Thymus (tissue), 11 donors: Measurements from ENCODE around the gene ORM2. TPM values are rescaled to one million over a fixed set of nuclear protein-coding genes. Genes with fewer than 3 reads are reported as not detected.

Experiments
- DNase-seq, 9 donors: peaks; one replicate each; pipeline ENCODE4 v3.0.0-alpha.2; 2013; ENCODE audit warnings: low spot score in 9 of 9, low read depth in 6 of 9, missing footprints in 1 of 9
- H3K27ac ChIP-seq, 2 donors: one replicate each; pipeline ENCODE4 v1.5.1; 2013; ENCODE audit warnings: control low read depth in 1 of 2, low read depth in 1 of 2, low read length in 1 of 2, mild to moderate bottlenecking in 1 of 2, moderate library complexity in 1 of 2
- H3K27me3 ChIP-seq, 2 donors: one replicate each; pipeline ENCODE4 v1.5.1; 2013; ENCODE audit warnings: low read length in 1 of 2; ENCODE audit not compliant: control insufficient read depth in 2 of 2, insufficient read depth in 1 of 2
- H3K36me3 ChIP-seq, 2 donors: one replicate each; pipeline ENCODE4 v1.5.1; 2013; ENCODE audit warnings: low read length in 1 of 2, mild to moderate bottlenecking in 1 of 2, moderate library complexity in 1 of 2; ENCODE audit not compliant: control insufficient read depth in 2 of 2, insufficient read depth in 2 of 2
- H3K4me1 ChIP-seq, 2 donors: one replicate each; pipeline ENCODE4 v1.5.1; 2013; ENCODE audit warnings: low read length in 2 of 2; ENCODE audit not compliant: control insufficient read depth in 2 of 2, insufficient read depth in 2 of 2
- H3K4me3 ChIP-seq, 2 donors: one replicate each; pipeline ENCODE4 v1.5.1; 2013; ENCODE audit warnings: low read length in 2 of 2, control low read depth in 1 of 2, mild to moderate bottlenecking in 1 of 2
- H3K9me3 ChIP-seq, 2 donors: one replicate each; pipeline ENCODE4 v1.5.1; 2013; ENCODE audit warnings: low read length in 1 of 2, mild to moderate bottlenecking in 1 of 2; ENCODE audit not compliant: control insufficient read depth in 2 of 2, insufficient read depth in 1 of 2
- WGBS: extraction: QIAGEN DNeasy Blood & Tissue Kit; methylation state at CpG from one replicate; pipeline ENCODE4 v1.1.7; 2013; 5-methylcytosine and 5-hydroxymethylcytosine counted together
- polyA plus RNA-seq: library from polyadenylated mRNA; stranded (reverse); fragments of 200-250 nt; gene quantifications from one replicate; pipeline ENCODE4 v1.2.3, GENCODE V29; 2013
- total RNA-seq: library from RNA; stranded (reverse); fragments of 120-200 nt; gene quantifications from one replicate; pipeline ENCODE4 v1.2.4, GENCODE V29; 2013
- donor health status: healthy.

Gene ORM2
- total and polyA plus RNA-seq, 2 donors = 0.38 to 1.1 TPM

DNA sequence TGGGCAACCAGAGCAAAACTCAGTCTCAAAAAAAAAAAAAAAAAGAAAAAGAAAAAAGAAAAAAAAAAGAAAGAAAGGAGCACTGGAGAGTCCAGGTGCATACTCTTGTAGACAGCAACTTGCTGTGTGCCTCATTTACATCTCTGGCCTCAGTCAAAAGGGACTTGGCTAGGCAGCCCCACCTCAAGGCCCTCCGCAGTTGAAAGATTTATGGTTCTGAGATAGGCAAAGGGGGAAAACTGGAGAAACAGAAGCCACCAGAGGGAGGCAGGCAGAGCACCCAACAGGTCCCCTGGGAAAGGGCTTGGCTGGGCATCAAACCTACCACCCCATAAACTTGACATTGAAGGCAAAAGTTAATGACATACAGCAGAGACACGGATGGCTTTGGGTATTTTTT is 6.1 kb downstream of the ORM2 start:
- Histone ChIP-seq H3K36me3 (peaks cover 61 to 64% of the 10 kb centered on the region in 2 donors), H3K4me3 (no peak overlapping the region), H3K9me3 (no peaks in the 10 kb centered on the region), H3K27me3 (no peaks in the 10 kb centered on the region), H3K27ac (no peak overlapping the region), H3K4me1 (no peaks in the 10 kb centered on the region)
- WGBS = 94% methylated on average over 2 of the region's 2 CpGs
- no peak for DNase-seq

DNA sequence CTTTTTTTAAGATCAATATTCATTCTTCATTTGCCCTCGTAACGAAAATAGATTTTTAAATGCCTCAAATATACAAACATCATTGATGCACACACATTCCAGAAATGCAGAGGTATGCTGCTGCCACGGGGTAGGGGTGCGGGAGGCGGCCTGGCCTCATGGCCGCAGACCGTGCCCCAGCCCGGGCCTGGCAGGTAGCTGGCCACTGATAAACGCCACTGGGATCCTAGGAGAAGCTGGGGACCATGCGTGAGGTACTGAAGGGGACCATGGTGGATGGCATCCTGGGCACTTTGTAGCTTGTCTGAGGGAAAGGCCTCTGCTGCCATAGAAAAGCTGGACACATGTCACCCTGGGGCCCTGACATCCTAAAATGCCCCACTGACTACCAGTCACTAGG is 6.5 kb downstream of the ORM2 start:
- no peaks in the 10 kb centered on the region for H3K27me3 ChIP-seq
- H3K9me3 ChIP-seq = no peaks in the 10 kb centered on the region
- H3K4me3 ChIP-seq = no peak overlapping the region
- no peaks in the 10 kb centered on the region for H3K4me1 ChIP-seq
- 83% methylated on average over 10 of the region's 10 CpGs for WGBS
- no peak overlapping the region for H3K27ac ChIP-seq
- H3K36me3 ChIP-seq = peaks cover 66 to 68% of the 10 kb centered on the region in 2 donors
- no peak for DNase-seq

DNA sequence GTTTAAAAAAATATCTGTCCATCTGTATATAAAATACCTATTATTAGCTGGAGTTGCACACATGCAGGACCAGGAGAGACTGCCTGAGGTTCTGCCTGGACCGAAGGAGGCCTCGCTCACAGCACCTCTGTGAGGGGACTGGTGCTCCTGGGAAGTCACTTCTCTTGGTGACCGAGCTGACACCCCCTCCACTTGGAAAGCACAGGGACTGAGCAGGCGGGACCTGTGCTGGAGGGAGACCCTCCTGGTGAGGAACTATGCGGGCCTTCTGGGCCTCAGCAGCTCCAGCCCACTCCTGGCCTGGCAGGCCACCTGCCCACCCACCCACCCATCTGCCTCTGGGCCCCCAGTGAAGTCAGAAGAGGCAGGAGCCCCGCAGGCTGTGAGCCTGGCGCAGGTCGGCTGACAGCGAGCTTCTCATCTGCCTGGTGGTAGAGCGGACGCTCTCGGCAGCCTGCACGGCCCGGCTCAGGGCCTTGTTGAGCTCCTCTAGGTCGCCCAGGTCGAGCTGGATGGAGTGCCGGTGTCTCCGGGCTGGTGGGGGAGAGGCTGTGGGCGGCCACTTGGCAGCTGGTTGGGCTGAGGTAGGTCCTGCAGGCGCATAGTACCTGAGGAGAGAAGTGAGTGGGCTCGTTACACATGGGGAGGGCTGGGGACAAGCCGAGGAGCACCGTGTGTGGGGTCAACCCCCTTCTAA is 7.2 kb downstream of the ORM2 start:
- Histone ChIP-seq H3K36me3 (peaks cover 72 to 75% of the 10 kb centered on the region in 2 donors), H3K4me1 (no peaks in the 10 kb centered on the region), H3K4me3 (no peak overlapping the region), H3K9me3 (no peaks in the 10 kb centered on the region), H3K27me3 (no peaks in the 10 kb centered on the region), H3K27ac (no peak overlapping the region)
- 97% methylated on average over 23 of the region's 23 CpGs for WGBS
- no peak for DNase-seq

DNA sequence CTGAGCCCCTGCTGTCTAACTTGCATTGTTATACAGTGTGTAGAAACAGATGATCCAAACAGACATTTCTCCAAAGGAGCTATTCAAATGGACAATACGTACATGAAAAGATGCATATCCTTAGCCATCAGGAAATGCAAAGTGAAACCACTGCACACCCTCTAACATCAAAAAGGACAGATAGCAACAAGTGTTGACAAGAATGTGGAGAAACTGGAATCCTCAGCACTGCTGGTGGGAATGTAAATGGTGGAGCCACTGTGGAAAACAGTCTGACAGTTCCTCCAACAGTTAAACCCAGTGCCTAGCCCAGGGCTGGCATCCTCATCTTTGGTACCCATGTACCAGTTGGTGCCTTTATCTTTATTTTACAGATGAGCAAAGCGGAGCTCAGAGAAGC is 8.5 kb downstream of the ORM2 start:
- Histone ChIP-seq H3K27ac (no peak overlapping the region), H3K9me3 (no peaks in the 10 kb centered on the region), H3K4me3 (no peak overlapping the region), H3K27me3 (no peaks in the 10 kb centered on the region), H3K4me1 (no peaks in the 10 kb centered on the region), H3K36me3 (peaks cover 85 to 88% of the 10 kb centered on the region in 2 donors)
- 97% methylated on average over 2 of the region's 2 CpGs for WGBS
- DNase-seq = no peak

DNA sequence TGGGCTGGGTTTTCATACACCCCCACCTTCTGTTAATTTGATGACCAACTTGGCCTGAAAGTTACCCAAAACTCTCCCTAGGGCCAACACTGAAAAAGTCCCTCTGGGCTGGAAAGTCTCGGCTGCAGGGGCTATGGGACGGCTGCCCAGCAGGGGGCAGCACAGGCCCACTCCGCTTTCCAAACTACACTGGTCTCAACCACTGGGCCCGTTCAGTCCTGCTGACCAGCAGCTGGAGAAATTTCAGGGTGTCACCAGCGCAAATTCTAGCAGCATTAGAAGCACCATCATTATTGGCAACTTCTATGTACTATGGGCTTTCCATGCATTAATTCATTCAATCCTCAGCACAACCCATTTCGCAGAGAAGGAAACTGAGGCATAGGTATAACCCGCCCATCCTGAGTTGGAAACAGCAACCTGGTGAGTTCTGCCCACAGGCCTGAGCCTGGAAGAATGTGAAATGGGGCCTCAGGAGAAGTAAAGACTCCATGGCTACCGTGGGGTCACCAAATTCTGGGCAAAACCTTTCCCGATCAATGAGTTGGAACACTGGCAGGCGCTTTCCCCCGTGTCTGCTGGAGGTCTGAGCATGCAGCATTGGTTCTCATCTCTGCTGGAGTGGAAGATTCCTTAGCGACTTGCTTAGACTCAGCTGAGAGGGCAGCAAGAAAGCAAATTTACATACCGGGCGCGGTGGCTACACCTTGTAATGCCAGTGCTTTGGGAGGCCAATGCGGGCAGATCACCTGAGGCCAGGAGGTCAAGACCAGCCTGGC is 9.7 kb downstream of the ORM2 start:
- Histone ChIP-seq H3K4me1 (no peaks in the 10 kb centered on the region), H3K9me3 (no peaks in the 10 kb centered on the region), H3K27ac (no peak overlapping the region), H3K27me3 (no peaks in the 10 kb centered on the region), H3K4me3 (no peak overlapping the region), H3K36me3 (peaks cover 96 to 98% of the 10 kb centered on the region in 2 donors)
- WGBS = 94% methylated on average over 16 of the region's 16 CpGs
- peak in 3 of 9 donors; percentile 30 to 51 (median 49) for DNase-seq

DNA sequence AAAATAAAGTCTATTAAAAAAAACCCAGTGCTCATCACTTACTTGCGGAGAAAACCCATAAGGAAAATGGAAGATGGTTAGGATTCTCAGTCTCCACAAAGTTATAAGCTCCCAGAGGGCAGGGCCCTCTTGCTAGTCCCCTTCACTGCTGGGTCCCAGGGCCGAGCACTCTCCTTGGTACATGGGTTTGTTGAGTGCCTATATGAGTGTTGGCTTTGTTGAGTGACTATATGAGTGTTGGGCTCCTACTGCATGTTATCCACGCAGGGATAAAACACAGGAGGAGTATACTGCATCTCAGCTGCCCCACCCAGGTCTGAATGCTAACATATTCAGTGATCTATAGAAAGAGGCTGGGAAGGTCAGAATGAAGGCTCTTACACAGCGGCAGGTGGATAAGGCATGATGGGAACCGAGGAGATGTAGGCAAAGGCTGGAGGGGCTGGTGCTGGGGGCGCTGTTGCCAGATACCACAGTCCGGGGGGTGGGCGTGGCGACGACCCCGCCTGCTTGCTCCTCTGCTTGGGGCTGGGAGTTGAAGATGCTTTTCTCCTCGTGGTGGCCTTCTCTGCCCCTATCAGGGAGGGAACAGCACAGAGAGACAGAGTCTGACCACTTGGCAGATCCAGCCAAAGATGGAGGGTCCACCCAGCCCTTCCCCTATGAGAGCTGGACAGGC is 11.6 kb downstream of the ORM2 start:
- no peak overlapping the region for H3K4me3 ChIP-seq
- H3K27me3 ChIP-seq = no peaks in the 10 kb centered on the region
- peaks cover 97 to 99% of the 10 kb centered on the region in 2 donors for H3K36me3 ChIP-seq
- peak overlapping the region in 1 of 2 donors; percentile 15 for H3K27ac ChIP-seq
- WGBS = 96% methylated on average over 12 of the region's 12 CpGs
- H3K4me1 ChIP-seq = no peaks in the 10 kb centered on the region
- H3K9me3 ChIP-seq = no peaks in the 10 kb centered on the region
- no peak for DNase-seq

DNA sequence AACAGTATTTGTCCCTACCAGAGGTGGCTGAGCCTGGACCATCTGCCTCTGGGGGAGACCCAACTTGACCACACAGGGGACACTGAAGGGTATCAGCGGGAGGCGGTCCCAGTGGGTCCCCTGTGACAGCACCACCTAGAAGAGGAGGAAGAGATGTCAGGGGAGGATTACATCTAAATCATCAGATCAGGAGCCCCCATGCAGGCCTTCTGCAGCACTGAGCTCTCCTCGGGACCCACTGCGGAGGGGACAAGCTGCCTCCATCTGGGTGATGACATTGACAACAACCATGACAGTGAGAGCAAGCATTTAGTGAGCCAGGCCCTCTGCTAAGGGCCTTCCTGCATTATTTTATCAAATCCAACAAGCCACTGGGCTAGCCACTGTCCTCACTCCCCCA is 12.3 kb downstream of the ORM2 start:
- H3K36me3 ChIP-seq = peaks cover 97 to 99% of the 10 kb centered on the region in 2 donors
- no peaks in the 10 kb centered on the region for H3K27me3 ChIP-seq
- no peaks in the 10 kb centered on the region for H3K4me1 ChIP-seq
- no peaks in the 10 kb centered on the region for H3K9me3 ChIP-seq
- no peak overlapping the region for H3K4me3 ChIP-seq
- DNase-seq = no peak
- no peak overlapping the region for H3K27ac ChIP-seq
- 97% methylated on average over 4 of the region's 4 CpGs for WGBS

DNA sequence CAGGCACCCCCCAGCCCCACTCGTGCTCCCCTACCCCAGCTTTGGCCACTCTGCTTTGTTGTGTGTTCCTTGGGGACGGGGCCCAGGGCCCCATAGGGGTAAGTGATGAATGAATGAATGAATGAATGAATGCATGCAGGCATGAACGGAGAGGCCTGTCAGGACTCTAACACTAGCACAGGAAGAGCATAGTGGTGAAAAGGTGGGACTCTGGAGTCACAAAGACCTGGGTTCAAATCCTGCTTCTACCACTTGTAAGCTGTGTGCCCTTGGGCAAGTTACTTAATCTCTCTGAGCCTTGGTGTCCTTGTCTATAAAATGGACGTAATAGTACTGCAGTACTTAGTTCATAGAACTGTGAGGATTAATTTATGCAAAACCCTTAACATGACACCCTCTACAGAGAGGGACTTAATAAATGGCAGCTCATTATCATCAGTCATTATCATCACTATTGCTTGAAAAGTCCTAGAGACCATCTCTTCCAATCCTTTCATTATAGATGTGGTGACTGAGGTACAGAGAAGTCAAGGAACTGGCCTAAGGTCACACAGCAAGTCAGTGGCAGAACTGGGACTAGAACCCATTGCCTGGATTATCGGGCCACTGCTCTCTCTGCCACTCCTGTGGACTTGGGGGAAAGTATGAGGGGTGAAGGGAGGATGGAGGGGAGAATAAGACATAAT is 13.2 kb downstream of the ORM2 start:
- DNase-seq = no peak
- no peak overlapping the region for H3K4me3 ChIP-seq
- no peaks in the 10 kb centered on the region for H3K9me3 ChIP-seq
- H3K27ac ChIP-seq = no peak overlapping the region
- H3K27me3 ChIP-seq = no peaks in the 10 kb centered on the region
- WGBS = 97% methylated on average over 5 of the region's 5 CpGs
- no peaks in the 10 kb centered on the region for H3K4me1 ChIP-seq
- peaks cover 96 to 98% of the 10 kb centered on the region in 2 donors for H3K36me3 ChIP-seq
